PC-3 (cell line): Measurements from ENCODE around the gene SPHK2. TPM values are rescaled to one million over a fixed set of nuclear protein-coding genes. Genes with fewer than 3 reads are reported as not detected.

Source experiments
- ATAC-seq: fragments of 200-7000 bp; cut with Tn5 transposase; 2 replicates; pipeline ENCODE4 v1.9.1; 2020; ENCODE audit warnings: mild to moderate bottlenecking, moderate library complexity
- BruUV-seq: library from RNA; stranded (reverse); fragments of 400-500 nt; replicated peaks from 2 replicates; lab custom pipeline; 2021; lab: Mats Ljungman, UMichigan
- CTCF ChIA-PET: fragments of 300-600 bp; sonication (Branson Sonifier 250); formaldehyde crosslinking; loops from one replicate; lab custom pipeline; 2022; ENCODE audit warnings: antibody characterized with exemption; lab: Charles Lee
- POLR2A ChIA-PET: fragments of 300-600 bp; sonication (Branson Sonifier 250); formaldehyde crosslinking; loops from one replicate; lab custom pipeline; 2022; ENCODE audit warnings: antibody characterized with exemption; ENCODE audit not compliant: unreplicated experiment; lab: Charles Lee
- DNase-seq: peaks from one replicate; pipeline ENCODE4 v3.0.0-alpha.2; 2015
- H2AFZ ChIP-seq: fragments of 300-600 bp; sonication (generic); 2 replicates; pipeline ENCODE4 v1.6.0; 2016; ENCODE audit warnings: antibody characterized with exemption, low read length
- H3F3A ChIP-seq: fragments of 300-600 bp; sonication (generic); one replicate; pipeline ENCODE4 v1.6.0; 2017; ENCODE audit warnings: antibody characterized with exemption, low read length, control low read depth, mild to moderate bottlenecking; ENCODE audit not compliant: unreplicated experiment
- H3K27ac ChIP-seq: fragments of 300-600 bp; sonication (generic); 2 replicates; pipeline ENCODE4 v1.5.1; 2016; ENCODE audit warnings: mild to moderate bottlenecking, low read length
- H3K27me3 ChIP-seq: fragments of 300-600 bp; sonication (generic); 2 replicates; pipeline ENCODE4 v1.6.1; 2016; ENCODE audit warnings: low read length, mixed read lengths
- H3K36me3 ChIP-seq: fragments of 300-600 bp; sonication (generic); 2 replicates; pipeline ENCODE4 v1.6.1; 2016; ENCODE audit warnings: low read depth, mixed run types, low read length, mixed read lengths
- H3K4me1 ChIP-seq: fragments of 300-600 bp; sonication (generic); 2 replicates; pipeline ENCODE4 v1.5.1; 2016; ENCODE audit warnings: low read length; ENCODE audit not compliant: insufficient read depth
- H3K4me2 ChIP-seq: fragments of 300-600 bp; sonication (generic); 2 replicates; pipeline ENCODE4 v1.6.0; 2016; ENCODE audit warnings: low read length
- H3K4me3 ChIP-seq: fragments of 300-600 bp; sonication (generic); 2 replicates; pipeline ENCODE4 v1.5.1; 2016; ENCODE audit warnings: mild to moderate bottlenecking, low read length, mixed read lengths
- H3K79me2 ChIP-seq: fragments of 300-600 bp; sonication (generic); 2 replicates; pipeline ENCODE4 v1.6.1; 2017; ENCODE audit warnings: low read length, mixed read lengths
- H3K9ac ChIP-seq: fragments of 300-600 bp; sonication (generic); 2 replicates; pipeline ENCODE4 v1.6.0; 2016; ENCODE audit warnings: mild to moderate bottlenecking, low read length
- H3K9me2 ChIP-seq: fragments of 300-600 bp; sonication (generic); replicated peaks from 2 replicates; pipeline ENCODE4 v1.6.1; 2016; ENCODE audit warnings: mixed run types, low read length, mixed read lengths
- H3K9me3 ChIP-seq: fragments of 300-600 bp; sonication (generic); 2 replicates; pipeline ENCODE4 v1.6.1; 2016; ENCODE audit warnings: low read length, mixed read lengths
- H4K20me1 ChIP-seq: fragments of 300-600 bp; sonication (generic); 2 replicates; pipeline ENCODE4 v1.6.1; 2016; ENCODE audit warnings: low read length, mixed read lengths
- EZH2 ChIP-seq: fragments of 300-600 bp; sonication (generic); IDR thresholded peaks from one replicate; pipeline ENCODE4 v1.6.1; 2017; ENCODE audit warnings: antibody characterized with exemption, mild to moderate bottlenecking, low read length; ENCODE audit not compliant: unreplicated experiment
- EZH2phosphoT487 ChIP-seq: fragments of 300-600 bp; sonication (generic); IDR thresholded peaks from 2 replicates; pipeline ENCODE4 v1.6.1; 2018; ENCODE audit warnings: mild to moderate bottlenecking, antibody characterized with exemption, low read length, borderline replicate concordance
- intact Hi-C: fragments of 100-400 bp; cut with micrococcal nuclease; formaldehyde crosslinking; loops from 2 replicates; pipeline ENCODE4 v1.9.0; 2023
- total RNA-seq: library from RNA; depleted of rRNA; stranded (reverse); fragments of >200 nt; gene quantifications from 2 replicates; pipeline ENCODE4 v1.2.3, GENCODE V29; 2014
- TF ChIP-seq, protein P1 (sequence below): fragments of 300-600 bp; sonication (generic); conservative IDR thresholded peaks from 2 replicates; pipeline ENCODE4 v1.5.1; 2017; ENCODE audit warnings: antibody characterized with exemption, low read depth, mild to moderate bottlenecking, low read length

Gene SPHK2
- total RNA-seq, 1 experiment from 2014 or later: 8.5 TPM

DNA sequence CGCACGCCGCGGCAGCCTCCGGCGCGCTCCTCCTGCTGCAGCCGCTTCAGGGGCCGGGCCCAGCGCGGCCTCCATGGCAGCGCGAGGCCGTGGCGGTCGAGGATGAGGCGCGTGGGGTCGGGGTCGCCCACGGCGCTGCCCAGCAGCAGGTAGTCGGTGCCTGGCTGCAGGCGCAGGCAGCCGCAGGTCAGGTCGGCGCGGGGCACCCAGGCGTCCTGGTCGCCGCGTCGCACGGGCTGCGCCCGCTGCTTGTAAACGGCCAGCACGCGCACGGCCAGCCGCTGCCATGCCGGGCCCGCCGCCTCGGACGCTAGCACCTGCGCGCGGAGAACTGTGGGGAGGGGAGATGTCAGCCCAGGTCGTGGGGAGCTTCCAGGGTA is 42.4 kb downstream of the SPHK2 start:
- no peaks in the 10 kb centered on the region for H3K9me3 ChIP-seq
- no peaks in the 10 kb centered on the region for H3K79me2 ChIP-seq
- H3F3A ChIP-seq: no peaks in the 10 kb centered on the region
- H3K36me3 ChIP-seq: no peaks in the 10 kb centered on the region
- H4K20me1 ChIP-seq: no peaks in the 10 kb centered on the region
- H3K4me3 ChIP-seq: no peak overlapping the region
- no peaks in the 10 kb centered on the region for H3K4me1 ChIP-seq
- intact Hi-C loops: no loop called here
- no peak overlapping the region for H3K4me2 ChIP-seq
- H2AFZ ChIP-seq: no peak overlapping the region
- no peak for DNase-seq
- H3K27me3 ChIP-seq: no peaks in the 10 kb centered on the region
- ATAC-seq: no peak
- ChIA-PET CTCF (no interaction called here), POLR2A (no interaction called here)
- H3K27ac ChIP-seq: no peak overlapping the region
- H3K9ac ChIP-seq: no peak overlapping the region
- TF ChIP-seq, protein P1, sequence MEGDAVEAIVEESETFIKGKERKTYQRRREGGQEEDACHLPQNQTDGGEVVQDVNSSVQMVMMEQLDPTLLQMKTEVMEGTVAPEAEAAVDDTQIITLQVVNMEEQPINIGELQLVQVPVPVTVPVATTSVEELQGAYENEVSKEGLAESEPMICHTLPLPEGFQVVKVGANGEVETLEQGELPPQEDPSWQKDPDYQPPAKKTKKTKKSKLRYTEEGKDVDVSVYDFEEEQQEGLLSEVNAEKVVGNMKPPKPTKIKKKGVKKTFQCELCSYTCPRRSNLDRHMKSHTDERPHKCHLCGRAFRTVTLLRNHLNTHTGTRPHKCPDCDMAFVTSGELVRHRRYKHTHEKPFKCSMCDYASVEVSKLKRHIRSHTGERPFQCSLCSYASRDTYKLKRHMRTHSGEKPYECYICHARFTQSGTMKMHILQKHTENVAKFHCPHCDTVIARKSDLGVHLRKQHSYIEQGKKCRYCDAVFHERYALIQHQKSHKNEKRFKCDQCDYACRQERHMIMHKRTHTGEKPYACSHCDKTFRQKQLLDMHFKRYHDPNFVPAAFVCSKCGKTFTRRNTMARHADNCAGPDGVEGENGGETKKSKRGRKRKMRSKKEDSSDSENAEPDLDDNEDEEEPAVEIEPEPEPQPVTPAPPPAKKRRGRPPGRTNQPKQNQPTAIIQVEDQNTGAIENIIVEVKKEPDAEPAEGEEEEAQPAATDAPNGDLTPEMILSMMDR: no peak
- H3K9me2 ChIP-seq: no peaks in the 10 kb centered on the region
- no TSS peak for BruUV-seq

DNA sequence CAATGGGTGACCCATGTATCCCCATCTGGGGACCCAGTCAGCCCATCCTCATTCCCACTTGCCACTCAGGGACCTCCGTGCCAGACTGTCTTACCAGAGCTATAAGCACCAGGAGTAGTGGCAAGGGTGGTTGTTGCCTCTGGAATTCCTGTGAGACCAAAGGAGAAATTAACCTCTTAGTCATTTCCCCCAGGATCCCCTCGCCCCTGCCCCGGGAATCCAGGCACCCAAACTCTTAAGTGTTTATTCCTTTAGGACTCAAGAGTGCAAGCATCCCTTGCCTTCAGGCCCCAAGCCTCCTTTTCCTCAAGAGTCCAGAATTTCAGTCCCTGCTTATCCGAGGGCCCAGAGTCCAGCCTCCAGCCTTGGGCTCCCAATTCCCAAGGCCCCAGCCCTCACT is 44.4 kb downstream of the SPHK2 start:
- no peaks in the 10 kb centered on the region for H3K27me3 ChIP-seq
- H3K4me3 ChIP-seq: no peak overlapping the region
- no peaks in the 10 kb centered on the region for H3K4me1 ChIP-seq
- POLR2A ChIA-PET: no interaction called here
- BruUV-seq: no TSS peak
- H3K9me3 ChIP-seq: no peaks in the 10 kb centered on the region
- no peaks in the 10 kb centered on the region for H3K9me2 ChIP-seq
- H3K4me2 ChIP-seq: no peak overlapping the region
- H3F3A ChIP-seq: no peaks in the 10 kb centered on the region
- no peaks in the 10 kb centered on the region for H3K79me2 ChIP-seq
- no peaks in the 10 kb centered on the region for H4K20me1 ChIP-seq
- CTCF ChIA-PET: no interaction called here
- H2AFZ ChIP-seq: no peak overlapping the region
- TF ChIP-seq, protein P1: no peak
- TF ChIP-seq EZH2phosphoT487: no peak
- TF ChIP-seq EZH2: no peak
- H3K27ac ChIP-seq: no peak overlapping the region
- DNase-seq (no peak), ATAC-seq (no peak)
- intact Hi-C loops: no loop called here
- no peak overlapping the region for H3K9ac ChIP-seq
- H3K36me3 ChIP-seq: no peaks in the 10 kb centered on the region

DNA sequence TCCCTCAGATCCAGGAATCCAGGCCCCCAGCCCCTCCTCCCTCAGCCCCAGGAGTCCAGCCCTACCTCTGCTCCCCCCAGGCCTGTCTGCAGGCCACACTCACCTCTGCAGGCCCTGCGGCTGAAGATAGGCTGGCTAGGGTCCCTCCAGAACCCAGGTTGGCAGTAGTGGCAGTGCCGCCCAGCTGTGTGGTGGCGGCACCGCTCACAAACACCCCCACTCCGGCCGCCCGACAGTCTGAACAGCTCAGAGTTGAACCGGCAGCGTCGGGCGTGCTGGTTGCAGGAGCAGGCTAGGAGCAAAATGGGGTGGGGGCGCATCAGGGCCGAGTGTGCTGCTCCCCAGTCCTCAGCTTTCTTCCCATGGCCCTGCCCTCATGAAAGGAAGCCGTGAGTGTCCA is 45.2 kb downstream of the SPHK2 start:
- no peaks in the 10 kb centered on the region for H3K79me2 ChIP-seq
- H3K4me1 ChIP-seq: no peaks in the 10 kb centered on the region
- no peaks in the 10 kb centered on the region for H3F3A ChIP-seq
- no peaks in the 10 kb centered on the region for H3K27me3 ChIP-seq
- H3K9me3 ChIP-seq: no peaks in the 10 kb centered on the region
- no peak overlapping the region for H3K4me3 ChIP-seq
- TF ChIP-seq EZH2: no peak
- CTCF ChIA-PET: no interaction called here
- H3K9ac ChIP-seq: no peak overlapping the region
- H4K20me1 ChIP-seq: no peaks in the 10 kb centered on the region
- BruUV-seq: no TSS peak
- intact Hi-C loops: no loop called here
- H3K27ac ChIP-seq: no peak overlapping the region
- no peak overlapping the region for H2AFZ ChIP-seq
- no peak for DNase-seq
- H3K36me3 ChIP-seq: no peaks in the 10 kb centered on the region
- H3K9me2 ChIP-seq: no peaks in the 10 kb centered on the region
- H3K4me2 ChIP-seq: no peak overlapping the region
- POLR2A ChIA-PET: no interaction called here
- ATAC-seq: no peak
